CD1c-positive myeloid dendritic cell (primary cell): Measurements from ENCODE around the gene HS6ST1.
"Not testable (repeated sequence)": the region's sequence is repeated elsewhere in the genome, so short reads cannot be mapped to it uniquely, and the experiment has no call there.

Source experiments
- DNase-seq: peaks from one replicate; pipeline ENCODE4 v3.0.0-alpha.2; 2016; ENCODE audit errors: extremely low spot score

The HS6ST1 gene

GRCh38 chr2:128321784-128322714, 3.4 kb upstream of the HS6ST1 start:
- peak; percentile 90 for DNase-seq

- DNase-seq: no peak
Measured at GRCh38 chr2:128320906-128321771, 2.5 kb upstream of the HS6ST1 start.

- no peak for DNase-seq
Measured at GRCh38 chr2:128320192-128320905, 1.7 kb upstream of the HS6ST1 start.

- DNase-seq: no peak
Measured at GRCh38 chr2:128319631-128320191, 1.0 kb upstream of the HS6ST1 start.

- DNase-seq: peak; percentile 13
Measured at GRCh38 chr2:128318245-128318644, 423 bp downstream of the HS6ST1 start.

GRCh38 chr2:128317899-128318225, 806 bp downstream of the HS6ST1 start:
- not testable (repeated sequence) for DNase-seq

GRCh38 chr2:128317181-128317898, 1.3 kb downstream of the HS6ST1 start:
- DNase-seq: peak; percentile 62

GRCh38 chr2:128316777-128317180, 1.9 kb downstream of the HS6ST1 start:
- no peak for DNase-seq

GRCh38 chr2:128315829-128316776, 2.6 kb downstream of the HS6ST1 start:
- DNase-seq: no peak

GRCh38 chr2:128315122-128315828, 3.4 kb downstream of the HS6ST1 start:
- DNase-seq: no peak

GRCh38 chr2:128314348-128315121, 4.1 kb downstream of the HS6ST1 start:
- no peak for DNase-seq

- no peak for DNase-seq
Measured at GRCh38 chr2:128313931-128314347, 4.7 kb downstream of the HS6ST1 start.

- DNase-seq: no peak
Measured at GRCh38 chr2:128313091-128313836, 5.4 kb downstream of the HS6ST1 start.

GRCh38 chr2:128312411-128312810, 6.3 kb downstream of the HS6ST1 start:
- DNase-seq: no peak

- no peak for DNase-seq
Measured at GRCh38 chr2:128311755-128312341, 6.8 kb downstream of the HS6ST1 start.

- DNase-seq: no peak
Measured at GRCh38 chr2:128311216-128311754, 7.4 kb downstream of the HS6ST1 start.

GRCh38 chr2:128310761-128311160, 7.9 kb downstream of the HS6ST1 start:
- no peak for DNase-seq
